GM23248 (cell line): ENCODE results near the gene SATB1. TPM values are rescaled to one million over a fixed set of nuclear protein-coding genes. Genes with fewer than 3 reads are reported as not detected.

Experiments used
- DNase-seq: peaks from one replicate; pipeline ENCODE4 v3.0.0-alpha.2; 2015
- H2AFZ ChIP-seq: fragments of 200-600 bp; sonication (generic); 2 replicates; pipeline ENCODE4 v1.6.1; 2016; ENCODE audit warnings: antibody characterized with exemption
- H3F3A ChIP-seq: fragments of 200-600 bp; sonication (generic); 2 replicates; pipeline ENCODE4 v1.6.1; 2016; ENCODE audit warnings: mild to moderate bottlenecking, antibody characterized with exemption, mixed run types; ENCODE audit not compliant: insufficient read depth
- H3K27ac ChIP-seq: fragments of 200-600 bp; sonication (generic); 2 replicates; pipeline ENCODE4 v1.5.1; 2016; ENCODE audit warnings: mild to moderate bottlenecking
- H3K27me3 ChIP-seq: fragments of 200-600 bp; sonication (generic); replicated peaks from 2 replicates; pipeline ENCODE4 v1.6.1; 2016; ENCODE audit warnings: mild to moderate bottlenecking; ENCODE audit not compliant: insufficient read depth
- H3K36me3 ChIP-seq: fragments of 200-600 bp; sonication (generic); 2 replicates; pipeline ENCODE4 v1.6.1; 2016; ENCODE audit warnings: low read depth, mild to moderate bottlenecking
- H3K4me1 ChIP-seq: fragments of 200-600 bp; sonication (generic); 2 replicates; pipeline ENCODE4 v1.6.1; 2016; ENCODE audit warnings: mild to moderate bottlenecking; ENCODE audit not compliant: insufficient read depth
- H3K4me2 ChIP-seq: fragments of 200-600 bp; sonication (generic); one replicate; pipeline ENCODE4 v1.6.1; 2016; ENCODE audit warnings: mild to moderate bottlenecking; ENCODE audit not compliant: unreplicated experiment
- H3K4me3 ChIP-seq: fragments of 200-600 bp; sonication (generic); 2 replicates; pipeline ENCODE4 v1.5.1; 2016; ENCODE audit warnings: mild to moderate bottlenecking
- H3K79me2 ChIP-seq: fragments of 200-600 bp; sonication (generic); 2 replicates; pipeline ENCODE4 v1.6.1; 2016; ENCODE audit warnings: mild to moderate bottlenecking; ENCODE audit not compliant: insufficient read depth
- H3K9ac ChIP-seq: fragments of 200-600 bp; sonication (generic); 2 replicates; pipeline ENCODE4 v1.6.1; 2016; ENCODE audit warnings: mild to moderate bottlenecking
- H3K9me2 ChIP-seq: fragments of 200-600 bp; sonication (generic); 2 replicates; pipeline ENCODE4 v1.6.1; 2016; ENCODE audit warnings: mixed run types, mild to moderate bottlenecking, moderate library complexity; ENCODE audit not compliant: insufficient read depth
- H3K9me3 ChIP-seq: fragments of 200-600 bp; sonication (generic); one replicate; pipeline ENCODE4 v1.6.1; 2017; ENCODE audit warnings: low read depth
- H4K20me1 ChIP-seq: fragments of 200-600 bp; sonication (generic); 2 replicates; pipeline ENCODE4 v1.6.0; 2016; ENCODE audit not compliant: insufficient read depth
- EZH2 ChIP-seq: fragments of 200-600 bp; sonication (generic); IDR thresholded peaks from 2 replicates; pipeline ENCODE4 v1.6.1; 2018; ENCODE audit warnings: antibody characterized with exemption, mild to moderate bottlenecking; ENCODE audit not compliant: insufficient read depth, poor library complexity, severe bottlenecking
- EZH2phosphoT487 ChIP-seq: fragments of 200-600 bp; sonication (generic); IDR thresholded peaks from 2 replicates; pipeline ENCODE4 v1.6.1; 2018; ENCODE audit warnings: antibody characterized with exemption, moderate library complexity, mild to moderate bottlenecking, low read depth; ENCODE audit not compliant: insufficient read depth
- in situ Hi-C: fragments of 300-500 bp; cut with MboI; formaldehyde crosslinking; loops from 2 replicates; pipeline ENCODE4 v1.15.0; 2020
- polyA plus RNA-seq: library from polyadenylated mRNA; unstranded; fragments of >200 nt; fragmentation: Nextera tagmentation; extraction: Ambion mirVana; gene quantifications from 2 replicates; pipeline ENCODE4 v1.2.1, GENCODE V29; 2016
- total RNA-seq: library from RNA; depleted of rRNA; stranded (reverse); fragments of >200 nt; shearing (Covaris generic); gene quantifications from 2 replicates; pipeline ENCODE4 v1.2.3, GENCODE V29; 2014

SATB1 gene
- total and polyA plus RNA-seq, 2 experiments from 2014 or later, result 5.7 to 12.0 TPM

DNA sequence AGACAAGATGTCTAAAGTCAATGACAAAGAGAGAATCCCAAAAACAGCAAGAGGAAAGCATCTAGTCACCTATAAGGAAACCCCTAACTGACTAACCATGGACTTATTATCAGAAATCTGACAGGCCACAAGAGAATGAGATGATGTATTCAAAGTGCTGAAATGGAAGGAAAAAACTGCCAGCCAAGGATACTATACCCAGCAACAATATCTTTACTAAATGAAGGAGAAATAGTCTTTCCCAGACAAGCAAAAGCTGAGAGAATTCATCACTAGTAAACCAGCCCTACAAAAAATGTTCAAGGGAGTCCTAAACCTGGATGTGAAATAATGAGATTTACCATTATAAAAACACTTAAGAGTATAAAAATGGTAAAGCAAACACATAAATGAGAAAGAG lies 128.0 kb downstream of the SATB1 start:
- H2AFZ ChIP-seq, result no peak overlapping the region
- no peak overlapping the region for H3K27ac ChIP-seq
- no peak overlapping the region for H3K4me3 ChIP-seq
- TF ChIP-seq EZH2phosphoT487 (no peak), EZH2 (no peak)
- H3K4me1 ChIP-seq, result peaks cover 10% of the 10 kb centered on the region
- H3K9me3 ChIP-seq, result no peaks in the 10 kb centered on the region
- no peaks in the 10 kb centered on the region for H3K36me3 ChIP-seq
- H3F3A ChIP-seq, result 0 out of 2 replicates have a peak, but pooled peaks cover 4% of the 10 kb centered on the region
- no peaks in the 10 kb centered on the region for H3K27me3 ChIP-seq
- no peak for DNase-seq
- no peaks in the 10 kb centered on the region for H4K20me1 ChIP-seq
- H3K9ac ChIP-seq, result no peak overlapping the region
- H3K4me2 ChIP-seq, result no peak overlapping the region
- no peaks in the 10 kb centered on the region for H3K79me2 ChIP-seq
- H3K9me2 ChIP-seq, result no peaks in the 10 kb centered on the region
- in situ Hi-C loops, result no loop called here
